Measurements from ENCODE around the gene SLC16A8. TPM values are rescaled to one million over a fixed set of nuclear protein-coding genes. Genes with fewer than 3 reads are reported as not detected.

The SLC16A8 gene
- total and polyA plus RNA-seq, 10 of the 15 experiments (the other 5 are each of a cell fraction or from before 2014, with no cell fraction given), result not detected

- TF ChIP-seq ZNF592 (IDR thresholded peaks at IDR 0.05) (no peak), IRF4 (IDR thresholded peaks at IDR 0.05; ENCODE audit: low read depth, low read length) (no peak), NR2C2 (IDR thresholded peaks at IDR 0.05; ENCODE audit: borderline replicate concordance, control insufficient read depth, insufficient read length, low read depth) (no peak), ETV6 (conservative IDR thresholded peaks at IDR 0.05 in 1 of 2, IDR thresholded peaks at IDR 0.05 in 1 of 2; ENCODE audit: borderline replicate concordance in 1 of 2, low read depth in 1 of 2) (no peak), BMI1 (IDR thresholded peaks at IDR 0.05; ENCODE audit: borderline replicate concordance) (no peak), BCLAF1 (IDR thresholded peaks at IDR 0.05) (no peak), ZNF207 (IDR thresholded peaks at IDR 0.05; ENCODE audit: borderline replicate concordance) (no peak), MEF2B (IDR thresholded peaks at IDR 0.05; ENCODE audit: partially characterized antibody, poor library complexity, severe bottlenecking) (no peak), RB1 (IDR thresholded peaks at IDR 0.05; ENCODE audit: borderline replicate concordance) (peak; percentile 31; the same call in 1 of the 2 replicates), SIN3A (IDR thresholded peaks at IDR 0.05; ENCODE audit: low read depth, low read length) (no peak), CEBPZ (IDR thresholded peaks at IDR 0.05; ENCODE audit: low read depth, low read length) (no peak), BCL3 (IDR thresholded peaks at IDR 0.05; ENCODE audit: borderline replicate concordance, insufficient read depth, low read depth, low read length, poor library complexity, severe bottlenecking) (no peak), RAD51 (IDR thresholded peaks at IDR 0.05) (no peak), GATAD2B (conservative IDR thresholded peaks at IDR 0.05; ENCODE audit: low read depth) (0 out of 2 replicates have a peak, but pooled peaks have one; percentile 27), RUNX3 (IDR thresholded peaks at IDR 0.05; ENCODE audit: low read length) (no peak)
Measured at GRCh38 chr22:38051900-38052862, 31.8 kb downstream of the SLC16A8 start (continued).

Measured in GM12878 (cell line).